HEK293T (cell line): ENCODE results near the gene NFIA.

Experiments used
- CTBP1 ChIP-seq: fragments of 450-650 bp; IDR thresholded peaks from 2 replicates; pipeline ENCODE4 v1.6.1; 2016; ENCODE audit warnings: borderline replicate concordance
- FOXA1 ChIP-seq: fragments of 450-650 bp; IDR thresholded peaks from 2 replicates; pipeline ENCODE4 v1.6.1; 2016; ENCODE audit warnings: mild to moderate bottlenecking
- FOXK2 ChIP-seq: fragments of 450-650 bp; IDR thresholded peaks from 2 replicates; pipeline ENCODE4 v1.6.1; 2016; ENCODE audit warnings: mild to moderate bottlenecking
- SP1 ChIP-seq: fragments of 450-650 bp; IDR thresholded peaks from 2 replicates; pipeline ENCODE4 v1.6.1; 2017

DNA sequence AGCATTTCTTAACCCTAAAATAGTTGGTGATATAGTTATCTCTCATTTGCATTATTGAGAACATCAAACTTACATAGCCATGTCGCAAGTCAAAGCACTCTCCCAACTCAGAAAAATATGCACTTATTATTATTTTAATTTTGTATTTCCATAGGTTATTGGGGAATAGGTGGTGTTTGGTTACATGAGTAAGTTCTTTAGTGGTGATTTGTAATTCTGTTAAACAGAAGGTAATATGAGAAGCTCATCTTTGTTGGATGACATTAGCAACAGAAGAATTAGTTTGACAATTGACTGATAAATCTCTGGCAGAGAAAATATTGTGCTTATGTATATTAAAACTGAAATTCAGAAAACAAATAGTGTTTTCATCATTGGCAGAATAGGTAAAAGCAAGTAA lies 154.8 kb downstream of the NFIA start:
- no peak for TF ChIP-seq SP1
- no peak for TF ChIP-seq CTBP1
- no peak for TF ChIP-seq FOXA1
- TF ChIP-seq FOXK2, result no peak
